PC-9 (cell line): ENCODE results near the gene NUDCD3.

Source experiments
- EZH2 ChIP-seq: fragments of 200-600 bp; sonication (generic); IDR thresholded peaks from 2 replicates; pipeline ENCODE4 v1.8.0; 2017; ENCODE audit warnings: antibody characterized with exemption, low read depth
- TF ChIP-seq, protein P1 (sequence below): fragments of 200-600 bp; sonication (generic); conservative IDR thresholded peaks from 2 replicates; pipeline ENCODE4 v1.6.1; 2017; ENCODE audit warnings: mixed run types, antibody characterized with exemption, mild to moderate bottlenecking, moderate library complexity

DNA sequence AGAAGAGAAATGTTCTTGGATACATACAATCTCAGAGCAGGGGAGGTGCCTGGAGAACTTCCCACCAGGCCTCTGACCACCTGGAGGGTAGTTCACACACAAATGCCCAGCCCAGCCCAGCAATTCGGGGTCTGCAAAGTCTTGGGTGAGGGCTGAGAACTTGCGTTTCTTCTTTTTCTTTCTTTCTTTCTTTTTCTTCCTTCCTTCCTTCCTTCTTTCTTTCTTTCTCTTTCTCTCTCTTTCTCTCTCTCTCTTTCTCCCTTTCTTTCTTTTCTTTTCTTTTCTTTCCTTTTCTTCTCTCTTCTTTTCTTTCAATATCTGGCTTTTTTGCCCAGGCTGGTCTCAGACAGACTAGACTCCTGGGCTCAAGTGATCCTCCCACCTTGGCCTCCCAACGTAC, 28.3 kb upstream of the NUDCD3 start:
- TF ChIP-seq, protein P1, sequence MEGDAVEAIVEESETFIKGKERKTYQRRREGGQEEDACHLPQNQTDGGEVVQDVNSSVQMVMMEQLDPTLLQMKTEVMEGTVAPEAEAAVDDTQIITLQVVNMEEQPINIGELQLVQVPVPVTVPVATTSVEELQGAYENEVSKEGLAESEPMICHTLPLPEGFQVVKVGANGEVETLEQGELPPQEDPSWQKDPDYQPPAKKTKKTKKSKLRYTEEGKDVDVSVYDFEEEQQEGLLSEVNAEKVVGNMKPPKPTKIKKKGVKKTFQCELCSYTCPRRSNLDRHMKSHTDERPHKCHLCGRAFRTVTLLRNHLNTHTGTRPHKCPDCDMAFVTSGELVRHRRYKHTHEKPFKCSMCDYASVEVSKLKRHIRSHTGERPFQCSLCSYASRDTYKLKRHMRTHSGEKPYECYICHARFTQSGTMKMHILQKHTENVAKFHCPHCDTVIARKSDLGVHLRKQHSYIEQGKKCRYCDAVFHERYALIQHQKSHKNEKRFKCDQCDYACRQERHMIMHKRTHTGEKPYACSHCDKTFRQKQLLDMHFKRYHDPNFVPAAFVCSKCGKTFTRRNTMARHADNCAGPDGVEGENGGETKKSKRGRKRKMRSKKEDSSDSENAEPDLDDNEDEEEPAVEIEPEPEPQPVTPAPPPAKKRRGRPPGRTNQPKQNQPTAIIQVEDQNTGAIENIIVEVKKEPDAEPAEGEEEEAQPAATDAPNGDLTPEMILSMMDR, result no peak
- no peak for TF ChIP-seq EZH2
